Measurements from ENCODE around the gene POU6F1.
"Not testable (repeated sequence)": the region's sequence is repeated elsewhere in the genome, so short reads cannot be mapped to it uniquely, and the experiment has no call there.

DNA sequence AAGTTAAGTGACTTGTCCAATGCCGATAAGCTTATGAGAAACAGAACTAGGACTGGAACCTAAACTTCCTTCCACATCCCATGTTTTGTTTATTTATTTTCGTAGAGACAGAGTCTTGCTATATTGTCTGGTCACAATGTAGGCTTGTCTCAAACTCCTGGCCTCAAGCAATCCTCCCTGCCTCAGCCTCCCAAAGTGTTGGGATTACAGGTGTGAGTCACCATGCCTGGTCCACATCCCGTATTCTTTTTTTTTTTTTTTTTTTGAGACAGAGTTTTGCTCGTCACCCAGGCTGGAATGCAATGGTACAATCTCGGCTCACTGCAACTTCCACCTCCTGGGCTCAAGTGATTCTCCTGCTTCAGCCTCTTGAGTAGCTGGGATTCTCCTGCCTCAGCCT, 9.2 kb upstream of the POU6F1 start:
- not testable (repeated sequence) for TF ChIP-seq POLR2A (IDR thresholded peaks at IDR 0.05)
- TF ChIP-seq, protein P1, sequence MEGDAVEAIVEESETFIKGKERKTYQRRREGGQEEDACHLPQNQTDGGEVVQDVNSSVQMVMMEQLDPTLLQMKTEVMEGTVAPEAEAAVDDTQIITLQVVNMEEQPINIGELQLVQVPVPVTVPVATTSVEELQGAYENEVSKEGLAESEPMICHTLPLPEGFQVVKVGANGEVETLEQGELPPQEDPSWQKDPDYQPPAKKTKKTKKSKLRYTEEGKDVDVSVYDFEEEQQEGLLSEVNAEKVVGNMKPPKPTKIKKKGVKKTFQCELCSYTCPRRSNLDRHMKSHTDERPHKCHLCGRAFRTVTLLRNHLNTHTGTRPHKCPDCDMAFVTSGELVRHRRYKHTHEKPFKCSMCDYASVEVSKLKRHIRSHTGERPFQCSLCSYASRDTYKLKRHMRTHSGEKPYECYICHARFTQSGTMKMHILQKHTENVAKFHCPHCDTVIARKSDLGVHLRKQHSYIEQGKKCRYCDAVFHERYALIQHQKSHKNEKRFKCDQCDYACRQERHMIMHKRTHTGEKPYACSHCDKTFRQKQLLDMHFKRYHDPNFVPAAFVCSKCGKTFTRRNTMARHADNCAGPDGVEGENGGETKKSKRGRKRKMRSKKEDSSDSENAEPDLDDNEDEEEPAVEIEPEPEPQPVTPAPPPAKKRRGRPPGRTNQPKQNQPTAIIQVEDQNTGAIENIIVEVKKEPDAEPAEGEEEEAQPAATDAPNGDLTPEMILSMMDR (IDR thresholded peaks at IDR 0.05), result not testable (repeated sequence)

Data from stomach (tissue), 4 donors.